ENCODE data around the gene TCFL5.

Gene TCFL5

DNA sequence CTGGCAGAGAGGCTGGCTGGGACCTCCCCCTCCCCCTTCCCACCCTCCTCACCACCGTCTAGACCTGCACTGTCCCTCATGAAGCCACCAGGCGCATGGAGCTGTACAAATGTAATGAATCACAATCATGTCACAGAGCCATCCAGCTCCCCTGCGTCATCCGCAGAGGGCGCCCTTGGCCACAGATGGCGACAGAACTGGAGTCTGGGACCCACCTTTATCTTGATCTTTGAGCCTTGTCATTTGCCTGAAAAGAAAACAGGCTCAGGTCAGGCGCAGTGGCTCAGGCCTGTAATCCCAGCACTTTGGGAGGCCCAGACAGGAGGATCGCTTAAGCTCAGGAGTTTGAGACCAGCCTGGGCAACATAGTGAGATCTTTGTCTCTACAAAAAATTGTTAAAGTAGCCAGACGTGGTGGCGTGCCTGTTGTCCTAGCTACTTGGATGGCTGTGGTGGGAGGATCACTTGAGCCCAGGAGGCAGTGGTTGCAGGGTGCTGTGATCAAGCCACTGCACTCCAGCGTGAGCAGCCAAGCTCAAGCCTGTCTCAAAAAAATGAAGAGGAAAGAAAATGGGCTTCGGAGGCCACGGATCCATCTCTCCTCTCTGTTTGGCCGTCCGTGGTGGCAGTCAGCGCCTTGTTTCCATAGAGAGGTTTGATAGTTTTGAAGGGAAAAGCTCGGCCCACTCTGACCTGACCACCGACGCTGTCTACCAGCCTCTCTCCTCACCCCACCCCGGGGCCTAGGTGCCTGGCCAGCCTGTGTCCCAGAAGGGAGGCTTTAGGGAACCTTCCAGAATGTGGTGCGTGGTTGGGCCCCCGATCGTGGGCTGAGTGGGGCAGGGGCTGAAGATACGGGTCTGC lies 38.6 kb downstream of the TCFL5 start:
- no peak for DNase-seq (ENCODE audit: low read depth in 2 of 2)

GRCh38 chr20:62822239-62822787 lies 39.3 kb downstream of the TCFL5 start:
- DNase-seq (ENCODE audit: low read depth in 2 of 2) = no peak

DNA sequence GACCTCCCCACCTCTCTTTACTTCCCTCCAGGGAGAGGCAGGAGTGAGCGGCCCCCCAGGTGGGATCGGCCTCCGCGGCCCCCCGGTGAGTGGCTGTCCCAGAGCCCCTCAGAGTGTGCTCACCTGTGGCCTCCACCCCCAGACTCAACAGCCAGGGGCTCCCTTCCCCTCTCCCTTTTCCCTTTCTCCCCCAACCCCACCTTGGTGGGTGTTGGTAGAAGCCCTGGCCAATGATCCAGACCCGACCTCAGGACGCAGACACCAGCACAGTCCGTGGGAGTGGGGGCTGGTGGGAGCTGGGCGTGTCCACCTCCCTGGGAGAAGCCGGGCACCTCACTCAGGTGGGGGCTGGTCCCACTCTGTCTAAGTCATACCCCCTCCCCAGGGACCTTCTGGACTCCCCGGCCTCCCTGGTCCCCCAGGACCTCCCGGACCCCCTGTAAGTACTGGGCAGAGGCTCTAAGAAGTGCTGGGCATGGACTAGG lies 39.9 kb downstream of the TCFL5 start:
- no peak for DNase-seq (ENCODE audit: low read depth in 2 of 2)

GRCh38 chr20:62820962-62821725 lies 40.5 kb downstream of the TCFL5 start:
- no peak for DNase-seq (ENCODE audit: low read depth in 2 of 2)

- DNase-seq (ENCODE audit: low read depth in 2 of 2) = no peak
These were observed 41.2 kb downstream of the TCFL5 start for GRCh38 chr20:62820208-62820961.

DNA sequence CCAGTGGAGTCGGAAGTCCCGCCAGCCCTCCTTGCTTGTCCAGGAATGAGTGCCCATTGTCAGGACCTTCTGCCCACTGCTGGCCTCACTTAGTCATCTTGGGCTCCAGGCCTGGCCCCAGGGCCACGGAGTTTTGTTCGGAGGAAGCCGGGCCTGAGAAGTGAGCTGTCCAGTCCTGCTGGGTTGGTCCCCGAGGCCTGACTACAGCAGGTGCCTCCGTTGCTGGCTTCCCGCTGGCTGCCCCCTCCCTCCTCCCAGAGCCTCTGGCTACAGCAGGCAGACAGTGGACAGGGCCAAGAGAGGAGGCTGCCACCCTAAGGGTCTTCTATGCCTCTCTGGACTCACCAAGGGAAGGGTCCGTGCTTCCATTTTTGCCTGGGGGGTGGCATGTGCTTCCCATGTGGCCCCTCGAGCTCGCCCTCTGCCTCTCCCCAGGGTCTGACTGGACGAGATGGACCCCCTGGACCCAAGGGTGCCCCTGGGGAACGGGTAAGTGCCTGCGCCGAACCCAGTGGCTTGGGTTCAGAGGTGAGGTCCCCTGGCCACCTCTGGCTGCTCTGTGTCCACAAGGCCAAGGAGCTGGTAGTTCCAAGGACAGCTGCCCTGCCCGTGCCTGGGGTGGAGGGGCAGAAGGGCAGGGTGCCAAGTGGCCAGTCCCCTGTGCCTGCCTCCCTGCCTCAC lies 42.0 kb downstream of the TCFL5 start:
- no peak for DNase-seq (ENCODE audit: low read depth in 2 of 2)

- no peak for DNase-seq (ENCODE audit: low read depth in 2 of 2)
These were observed 42.8 kb downstream of the TCFL5 start for GRCh38 chr20:62818592-62819493.

- DNase-seq (ENCODE audit: low read depth in 2 of 2) = no peak
These were observed 43.5 kb downstream of the TCFL5 start for GRCh38 chr20:62817975-62818591.

DNA sequence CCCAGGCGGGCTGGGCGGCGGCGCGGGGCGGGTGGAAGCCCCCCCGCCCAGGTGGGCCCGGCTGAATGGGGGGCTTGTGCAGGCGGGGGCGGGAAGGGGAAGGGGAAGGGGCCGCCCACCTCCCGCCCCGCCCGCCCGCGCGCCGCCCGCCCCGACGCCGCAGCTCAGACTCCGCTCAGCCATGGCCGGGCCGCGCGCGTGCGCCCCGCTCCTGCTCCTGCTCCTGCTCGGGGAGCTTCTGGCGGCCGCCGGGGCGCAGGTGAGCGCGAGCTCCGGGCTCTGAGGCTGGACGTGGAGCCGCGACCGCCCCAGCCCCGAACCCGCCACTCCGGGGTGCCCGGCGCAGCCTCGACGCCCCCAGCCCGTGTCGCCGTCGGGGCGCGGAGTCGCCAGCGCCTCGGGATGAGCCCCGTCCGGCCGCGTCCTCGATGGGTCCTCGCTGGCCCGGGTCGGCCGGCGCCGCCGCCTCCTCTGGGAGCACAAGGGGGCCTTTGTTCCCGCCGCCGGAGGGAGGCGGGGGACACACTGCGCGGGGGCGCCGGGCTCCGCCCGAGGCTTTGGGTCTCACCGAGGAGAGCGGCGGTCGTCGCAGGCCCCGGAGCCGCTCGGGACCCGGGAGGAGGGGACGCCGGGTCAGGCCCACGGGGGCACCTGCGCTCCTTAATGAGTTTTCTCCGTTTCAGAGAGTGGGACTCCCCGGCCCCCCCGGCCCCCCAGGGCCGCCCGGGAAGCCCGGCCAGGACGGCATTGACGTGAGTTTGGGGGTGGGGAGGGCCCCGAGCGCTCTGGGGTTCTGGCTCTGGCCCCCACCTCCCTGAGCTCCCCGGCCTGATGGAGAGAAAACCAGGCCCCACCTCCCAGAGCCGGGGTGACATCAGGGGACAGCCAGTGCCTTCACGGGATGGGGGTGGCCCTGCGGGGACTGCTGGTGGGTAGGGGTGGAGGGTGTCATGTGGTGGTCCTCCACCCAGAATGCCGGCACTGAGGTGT lies 44.4 kb downstream of the TCFL5 start, which contains the start of gene COL9A3:
Gene COL9A3 (plus strand): TSS at position 167 of the 990 bp plus-strand sequence. CDS start 15 bp downstream, at position 182.
- no peak for DNase-seq (ENCODE audit: low read depth in 2 of 2)

GRCh38 chr20:62816031-62816883 lies 45.4 kb downstream of the TCFL5 start:
- no peak for DNase-seq (ENCODE audit: low read depth in 2 of 2)

DNA sequence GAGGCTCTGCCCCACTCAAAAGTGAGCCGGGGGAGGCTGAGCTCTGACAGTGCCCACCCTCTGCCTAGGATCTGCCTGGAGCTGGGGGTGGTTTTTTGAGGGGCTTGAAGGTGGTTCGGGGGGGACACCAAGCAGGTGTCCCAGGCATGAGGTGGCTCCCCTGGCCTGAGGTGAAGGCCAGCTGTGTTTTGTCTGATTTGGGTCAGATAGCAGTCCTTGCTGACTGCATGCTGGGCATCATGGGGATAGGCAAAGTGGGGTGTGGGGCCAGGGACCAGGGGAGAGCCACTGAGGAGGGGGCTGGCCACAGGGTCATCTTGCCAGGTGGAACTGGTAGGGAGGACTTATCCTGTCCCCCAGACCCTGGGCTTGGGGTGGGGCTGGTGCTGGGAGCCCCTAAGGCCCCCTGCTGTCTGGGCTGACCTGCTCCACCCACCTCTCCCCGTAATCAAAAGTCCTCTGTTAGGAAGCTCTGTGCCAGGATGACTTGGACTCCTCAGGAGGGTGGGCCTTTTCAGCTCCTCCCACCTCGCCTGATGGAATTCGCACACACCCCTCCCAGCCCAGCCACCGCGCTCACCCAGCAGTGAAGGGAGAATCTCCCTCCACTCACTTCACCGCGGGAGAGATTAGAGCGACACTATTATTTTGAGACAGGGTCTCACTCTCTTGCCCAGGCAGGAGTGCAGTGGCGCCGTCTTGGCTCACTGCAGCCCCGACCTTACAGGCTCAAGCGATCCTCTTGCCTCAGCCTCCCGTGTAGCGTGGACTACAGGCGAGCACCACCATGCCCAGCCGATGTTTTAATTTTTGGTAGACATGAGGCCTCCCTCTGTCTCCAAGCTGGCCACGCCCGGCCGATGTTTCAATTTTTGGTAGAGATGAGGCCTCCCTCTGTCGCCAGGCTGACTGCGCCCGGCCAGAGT lies 46.3 kb downstream of the TCFL5 start:
- DNase-seq (ENCODE audit: low read depth in 2 of 2) = no peak

- DNase-seq (ENCODE audit: low read depth in 2 of 2) = no peak
These were observed 46.9 kb downstream of the TCFL5 start for GRCh38 chr20:62814709-62815065.

GRCh38 chr20:62814060-62814708 lies 47.4 kb downstream of the TCFL5 start:
- no peak for DNase-seq (ENCODE audit: low read depth in 2 of 2)

DNA sequence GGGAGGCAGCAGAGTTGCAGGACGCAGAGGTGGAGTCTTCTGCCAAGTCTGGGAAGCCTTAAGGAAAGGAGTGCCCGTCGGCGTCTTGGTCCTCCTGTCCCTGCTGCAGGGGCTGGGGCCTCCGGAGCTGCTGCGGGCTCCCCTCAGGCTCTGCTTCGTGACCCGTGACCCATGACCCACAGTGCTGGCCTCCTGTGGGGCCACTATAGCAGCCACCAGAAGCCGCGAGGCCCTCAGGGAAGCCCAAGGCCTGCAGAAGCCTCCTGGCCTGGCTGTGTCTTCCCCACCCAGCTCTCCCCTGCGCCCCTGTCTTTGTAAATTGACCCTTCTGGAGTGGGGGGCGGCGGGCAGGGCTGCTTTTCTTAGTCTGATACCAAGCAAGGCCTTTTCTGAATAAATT lies 48.0 kb downstream of the TCFL5 start:
- no peak for DNase-seq (ENCODE audit: low read depth in 2 of 2)

DNA sequence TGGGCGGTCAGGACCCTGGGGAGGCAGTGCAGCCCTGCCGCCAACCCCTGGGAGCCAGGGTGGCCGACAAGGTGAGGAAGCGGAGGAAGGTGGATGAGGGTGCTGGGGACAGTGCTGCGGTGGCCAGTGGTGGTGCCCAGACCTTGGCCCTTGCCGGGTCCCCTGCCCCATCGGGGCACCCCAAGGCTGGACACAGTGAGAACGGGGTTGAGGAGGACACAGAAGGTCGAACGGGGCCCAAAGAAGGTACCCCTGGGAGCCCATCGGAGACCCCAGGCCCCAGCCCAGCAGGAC lies 48.8 kb downstream of the TCFL5 start:
- no peak for DNase-seq (ENCODE audit: low read depth in 2 of 2)
